Activated CD4-positive, alpha-beta T cell treated with anti-CD3 and anti-CD28 coated beads for 36 hours (primary cell): ENCODE data around the gene DHX34. TPM values are rescaled to one million over a fixed set of nuclear protein-coding genes. Genes with fewer than 3 reads are reported as not detected.
"Not testable (repeated sequence)": the region's sequence is repeated elsewhere in the genome, so short reads cannot be mapped to it uniquely, and the experiment has no call there.

Experiments used
- ATAC-seq: fragments of 200-7000 bp; cut with Tn5 transposase; one replicate; pipeline ENCODE4 v1.10.0; 2021; ENCODE audit warnings: mild to moderate bottlenecking, moderate library complexity
- CTCF ChIA-PET: fragments of 350-600 bp; sonication (Branson Sonifier 250); formaldehyde crosslinking; loops from one replicate; lab custom pipeline; 2021; ENCODE audit warnings: antibody characterized with exemption; lab: Charles Lee
- POLR2A ChIA-PET: fragments of 350-600 bp; sonication (Branson Sonifier 250); formaldehyde crosslinking; loops from one replicate; lab custom pipeline; 2021; ENCODE audit warnings: antibody characterized with exemption, inconsistent platforms; lab: Charles Lee
- DNase-seq: peaks from one replicate; pipeline ENCODE4 v3.0.0-alpha.2; 2020
- H3K27ac Mint-ChIP-seq: one replicate; pipeline ENCODE4 v1.8.0; 2021; ENCODE audit warnings: mixed read lengths
- H3K27me3 Mint-ChIP-seq: one replicate; pipeline ENCODE4 v1.8.0; 2021; ENCODE audit warnings: mixed read lengths
- H3K36me3 Mint-ChIP-seq: one replicate; pipeline ENCODE4 v1.8.0; 2021; ENCODE audit warnings: low read depth, mixed read lengths
- H3K4me1 Mint-ChIP-seq: one replicate; pipeline ENCODE4 v1.8.0; 2021; ENCODE audit warnings: mixed read lengths
- H3K4me3 Mint-ChIP-seq: one replicate; pipeline ENCODE4 v1.8.0; 2021; ENCODE audit warnings: mild to moderate bottlenecking, moderate library complexity, mixed read lengths
- H3K9me3 Mint-ChIP-seq: one replicate; pipeline ENCODE4 v1.8.0; 2021; ENCODE audit warnings: low read depth, mixed read lengths
- intact Hi-C, 2 experiments: fragments of 100-400 bp; cut with DNase I in 1 of 2; cut with micrococcal nuclease in 1 of 2; formaldehyde crosslinking; loops; one replicate each; pipeline versions ENCODE4 v1.14.2 to v1.15.1; 2022 to 2024; cut with DNase I, micrococcal nuclease
- total RNA-seq, 2 experiments: library from RNA; stranded (reverse); gene quantifications; one replicate each; pipeline ENCODE4 v1.2.3, GENCODE V29; 2021

DHX34 gene
- total RNA-seq, 2 experiments from 2014 or later = 15.4 to 17.9 TPM

GRCh38 chr19:47381653-47382279 lies 32.7 kb downstream of the DHX34 start:
- Mint-ChIP-seq H3K4me3 (no peak overlapping the region), H3K4me1 (peaks cover 13% of the 10 kb centered on the region), H3K27me3 (no peaks in the 10 kb centered on the region), H3K27ac (peak overlapping the region; percentile 43), H3K36me3 (peaks cover 30% of the 10 kb centered on the region), H3K9me3 (no peaks in the 10 kb centered on the region)
- peak; percentile 22 for DNase-seq
- intact Hi-C loops = no loop called here
- ChIA-PET POLR2A (no interaction called here), CTCF (interaction anchor here (2.8 kb wide), 1 partner anchor 10 kb away, joined by 10 read pairs; no protein-coding TSS in a partner anchor)
- no peak for ATAC-seq

DNA sequence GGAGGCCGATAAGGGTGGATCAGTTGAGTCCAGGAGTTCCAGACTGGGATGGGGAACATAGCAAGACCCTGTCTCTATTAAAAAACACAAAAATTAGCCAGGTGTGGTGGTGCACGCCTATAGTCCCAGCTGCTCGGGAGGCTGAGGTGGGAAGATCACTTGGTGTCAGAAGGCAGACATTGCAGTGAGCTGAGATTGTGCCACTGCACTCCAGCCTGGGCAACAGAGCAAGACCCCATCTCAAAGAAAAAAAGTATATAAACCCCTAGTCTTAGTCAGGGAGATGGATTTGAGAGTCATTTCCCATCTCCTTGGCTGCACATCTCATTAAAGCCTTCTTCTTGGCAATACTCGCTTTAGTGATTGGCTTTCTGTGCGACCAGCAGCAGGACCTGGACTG lies 34.8 kb downstream of the DHX34 start:
- H3K9me3 Mint-ChIP-seq, H3K27me3 Mint-ChIP-seq, H3K4me3 Mint-ChIP-seq, DNase-seq, ATAC-seq, H3K27ac Mint-ChIP-seq, intact Hi-C loops: not testable (repeated sequence)
- H3K36me3 Mint-ChIP-seq = peaks cover 25% of the 10 kb centered on the region
- ChIA-PET CTCF (interaction anchor here (0.9 to 2.8 kb wide), 3 partner anchors 8 to 35 kb away, joined by 3 to 10 read pairs (median 3); partner anchors contain the start of gene DHX34), POLR2A (interaction anchor here (0.7 kb wide), 1 partner anchor 256 kb away, joined by 4 read pairs; no protein-coding TSS in a partner anchor)
- H3K4me1 Mint-ChIP-seq = peaks cover 13% of the 10 kb centered on the region

GRCh38 chr19:47384533-47384932 lies 35.4 kb downstream of the DHX34 start:
- ATAC-seq = not testable (repeated sequence)
- CTCF ChIA-PET = interaction anchor here (0.9 kb wide), 1 partner anchor 35 kb away, joined by 3 read pairs; the partner anchor contains the start of gene DHX34

DNA sequence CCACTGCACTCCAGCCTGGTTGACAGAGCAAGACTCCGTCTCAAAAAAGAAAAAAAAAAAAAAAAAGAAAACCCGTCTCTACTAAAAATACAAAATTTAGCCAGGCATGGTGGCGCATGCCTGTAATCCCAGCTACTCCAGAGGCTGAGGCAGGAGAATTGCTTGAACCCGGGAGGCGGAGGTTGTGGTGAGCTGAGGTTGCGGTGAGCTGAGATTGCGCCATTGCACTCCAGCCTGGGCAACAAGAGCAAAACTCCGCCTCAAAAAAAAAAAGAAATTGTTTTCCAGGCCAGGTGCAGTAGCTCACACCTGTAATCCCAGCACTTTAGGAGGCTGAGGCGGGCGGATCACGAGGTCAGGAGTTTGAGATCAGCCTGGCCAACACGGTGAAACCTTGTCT lies 37.5 kb downstream of the DHX34 start:
- H3K36me3 Mint-ChIP-seq, H3K27ac Mint-ChIP-seq, H3K4me1 Mint-ChIP-seq, DNase-seq, POLR2A ChIA-PET, CTCF ChIA-PET, intact Hi-C loops, H3K9me3 Mint-ChIP-seq, H3K27me3 Mint-ChIP-seq, ATAC-seq, H3K4me3 Mint-ChIP-seq: not testable (repeated sequence)

More at GRCh38 chr19:47384533-47384932, 35.4 kb downstream of the DHX34 start:
- H3K9me3 Mint-ChIP-seq, H3K27me3 Mint-ChIP-seq, DNase-seq, intact Hi-C loops, H3K27ac Mint-ChIP-seq, H3K4me3 Mint-ChIP-seq: not testable (repeated sequence)
- POLR2A ChIA-PET = interaction anchor here (0.7 kb wide), 1 partner anchor 257 kb away, joined by 4 read pairs; no protein-coding TSS in a partner anchor
- Mint-ChIP-seq H3K36me3 (peaks cover 19% of the 10 kb centered on the region), H3K4me1 (peaks cover 13% of the 10 kb centered on the region)

DNA sequence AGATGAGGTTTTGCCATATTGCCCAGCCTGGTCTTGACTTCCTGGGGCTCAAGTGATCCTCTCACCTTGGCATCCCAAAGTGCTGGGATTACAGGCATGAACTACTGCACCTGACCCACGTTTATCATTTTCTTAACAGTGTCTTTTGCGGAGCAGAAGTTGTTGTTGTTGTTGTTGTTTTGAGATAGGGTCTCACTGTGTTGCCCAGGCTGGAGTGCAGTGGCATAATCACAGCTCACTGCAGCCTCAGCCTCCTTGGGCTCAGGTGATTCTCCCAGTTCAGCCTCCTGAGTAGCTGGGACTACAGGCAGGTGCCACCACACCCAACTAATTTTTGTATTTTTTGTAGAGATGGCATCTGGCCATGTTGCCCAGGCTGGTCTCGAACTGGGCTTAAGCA lies 38.5 kb downstream of the DHX34 start:
- intact Hi-C loops, H3K27ac Mint-ChIP-seq, ATAC-seq, H3K4me3 Mint-ChIP-seq, H3K27me3 Mint-ChIP-seq, POLR2A ChIA-PET, H3K4me1 Mint-ChIP-seq, CTCF ChIA-PET, H3K9me3 Mint-ChIP-seq, H3K36me3 Mint-ChIP-seq, DNase-seq: not testable (repeated sequence)

DNA sequence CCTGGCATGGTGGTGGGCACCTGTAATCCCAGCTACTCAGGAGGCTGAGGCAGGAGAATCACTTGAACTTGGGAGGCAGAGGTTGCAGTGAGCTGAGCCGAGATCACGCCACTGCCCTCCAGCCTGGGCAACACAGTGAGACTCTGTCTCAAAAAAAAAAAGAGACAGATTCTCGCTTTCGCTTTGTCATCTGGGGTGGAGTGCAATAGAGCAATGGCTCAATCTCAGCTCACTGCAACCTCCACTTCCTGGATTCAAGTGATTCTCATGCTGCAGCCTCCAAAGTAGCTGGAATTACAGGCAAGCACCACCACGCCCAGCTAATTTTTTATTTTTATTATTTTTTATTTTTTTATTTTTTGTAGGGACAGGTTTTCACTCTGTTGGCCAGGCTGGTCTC lies 39.6 kb downstream of the DHX34 start:
- H3K27me3 Mint-ChIP-seq, H3K27ac Mint-ChIP-seq, intact Hi-C loops, ATAC-seq, H3K36me3 Mint-ChIP-seq, H3K4me3 Mint-ChIP-seq, H3K4me1 Mint-ChIP-seq, H3K9me3 Mint-ChIP-seq, DNase-seq: not testable (repeated sequence)
- CTCF ChIA-PET = interaction anchor here (0.6 to 1.1 kb wide), 5 partner anchors 14 to 722 kb away, joined by 3 to 4 read pairs (median 3); partner anchors contain the start of genes DHX34 and PLA2G4C
- POLR2A ChIA-PET = interaction anchor here (0.6 kb wide), 3 partner anchors 14 to 481 kb away, joined by 3 read pairs; partner anchors contain the start of gene DHX34

DNA sequence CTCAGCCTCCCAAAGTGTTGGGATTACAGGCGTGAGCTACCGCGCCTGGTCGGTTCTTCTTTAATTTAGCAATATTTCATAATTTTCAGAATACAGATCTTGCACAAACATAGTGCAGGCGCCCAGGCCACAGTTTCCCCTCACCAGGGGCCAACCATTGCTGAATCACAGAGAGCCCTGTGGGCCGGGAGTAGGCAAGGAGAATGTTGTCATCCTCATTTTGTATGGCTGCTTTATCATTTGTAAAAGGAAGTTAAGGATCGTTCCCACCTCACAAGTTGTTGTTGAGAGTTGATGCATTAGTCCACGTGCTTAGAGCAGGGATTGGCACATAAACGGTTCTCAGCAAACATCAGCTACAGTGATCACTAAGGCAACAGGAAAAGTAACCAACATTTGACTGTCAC lies 40.0 kb downstream of the DHX34 start:
- intact Hi-C loops = no loop called here
- ChIA-PET POLR2A (interaction anchor here (0.6 kb wide), 1 partner anchor 15 kb away, joined by 3 read pairs; no protein-coding TSS in a partner anchor), CTCF (interaction anchor here (0.6 to 1.1 kb wide), 5 partner anchors 14 to 721 kb away, joined by 3 to 4 read pairs (median 3); partner anchors contain the start of genes DHX34 and PLA2G4C)

GRCh38 chr19:47390533-47391488 lies 41.7 kb downstream of the DHX34 start:
- Mint-ChIP-seq H3K4me1 (no peaks in the 10 kb centered on the region), H3K9me3 (no peaks in the 10 kb centered on the region), H3K36me3 (no peaks in the 10 kb centered on the region), H3K27ac (no peak overlapping the region), H3K27me3 (no peaks in the 10 kb centered on the region), H3K4me3 (no peak overlapping the region)
- ATAC-seq = no peak
- ChIA-PET POLR2A (no interaction called here), CTCF (interaction anchor here (0.5 to 3.7 kb wide), 17 partner anchors 8 to 354 kb away, joined by 3 to 40 read pairs (median 3); partner anchors contain the start of genes DHX34 and NOP53)
- no peak for DNase-seq
- intact Hi-C loops = loop anchor here (1.0 to 5.0 kb wide), 3 partner anchors 36 to 109 kb away; no protein-coding TSS in a partner anchor

More for the DNA sequence above, 40.0 kb downstream of the DHX34 start:
- Mint-ChIP-seq H3K4me3 (no peak overlapping the region), H3K4me1 (no peaks in the 10 kb centered on the region), H3K27me3 (no peaks in the 10 kb centered on the region), H3K9me3 (no peaks in the 10 kb centered on the region), H3K36me3 (no peaks in the 10 kb centered on the region), H3K27ac (no peak overlapping the region)
- DNase-seq = no peak
- no peak for ATAC-seq

DNA sequence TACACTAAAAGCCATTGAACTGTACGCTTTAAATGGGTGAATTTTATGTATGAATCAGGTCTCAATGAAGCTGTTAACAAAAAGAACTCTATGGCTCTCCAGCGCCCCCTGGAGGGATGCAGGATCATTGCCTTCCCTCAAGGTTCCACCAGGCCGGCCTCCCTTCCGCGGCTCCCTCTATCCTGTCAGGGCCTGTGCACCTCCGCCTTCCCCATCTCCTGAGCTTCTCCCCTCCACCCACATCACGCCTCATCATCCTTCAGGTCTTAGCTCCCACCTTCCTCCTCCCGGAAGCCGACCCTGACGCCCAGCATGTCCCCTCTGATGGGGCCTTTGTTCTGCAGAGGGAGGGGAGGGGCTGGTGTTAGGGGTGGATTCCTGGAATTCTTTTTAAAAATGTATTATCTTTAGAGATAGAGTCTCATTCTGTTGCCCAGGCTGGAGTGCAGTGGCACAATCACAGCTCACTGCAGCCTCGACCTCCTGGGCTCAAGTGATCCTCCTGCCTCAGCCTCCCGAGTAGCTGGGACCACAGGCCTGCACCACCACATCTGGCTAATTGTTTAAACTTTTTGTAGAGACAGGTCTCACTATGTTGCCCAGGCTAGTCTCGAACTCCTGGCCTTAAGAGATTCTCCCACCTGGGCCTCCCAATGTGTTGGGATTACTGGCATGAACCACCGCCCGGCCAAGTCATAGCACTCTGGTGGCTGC lies 42.6 kb downstream of the DHX34 start:
- ChIA-PET POLR2A (no interaction called here), CTCF (interaction anchor here (0.5 to 3.7 kb wide), 18 partner anchors 9 to 353 kb away, joined by 3 to 40 read pairs (median 4); partner anchors contain the start of genes DHX34 and NOP53)
- intact Hi-C loops = loop anchor here (1.0 to 5.0 kb wide), 3 partner anchors 35 to 109 kb away; no protein-coding TSS in a partner anchor
- ATAC-seq (peak; percentile 95), DNase-seq (peak; percentile 92)
- H3K4me3 Mint-ChIP-seq = no peak overlapping the region
- no peaks in the 10 kb centered on the region for H3K36me3 Mint-ChIP-seq
- no peak overlapping the region for H3K27ac Mint-ChIP-seq
- no peaks in the 10 kb centered on the region for H3K4me1 Mint-ChIP-seq
- H3K27me3 Mint-ChIP-seq = no peaks in the 10 kb centered on the region
- no peaks in the 10 kb centered on the region for H3K9me3 Mint-ChIP-seq

- DNase-seq (no peak), ATAC-seq (no peak)
- Mint-ChIP-seq H3K4me1 (no peaks in the 10 kb centered on the region), H3K4me3 (no peak overlapping the region), H3K36me3 (no peaks in the 10 kb centered on the region), H3K9me3 (no peaks in the 10 kb centered on the region), H3K27me3 (peaks cover 6% of the 10 kb centered on the region), H3K27ac (no peak overlapping the region)
- ChIA-PET CTCF (no interaction called here), POLR2A (interaction anchor here (0.8 kb wide), 1 partner anchor 109 kb away, joined by 4 read pairs; no protein-coding TSS in a partner anchor)
- intact Hi-C loops = loop anchor here in 1 of 2 experiments (5.0 kb wide), 1 partner anchor 1122 kb away; no protein-coding TSS in a partner anchor
These were observed 49.8 kb downstream of the DHX34 start for GRCh38 chr19:47398707-47399597.
